ENCODE results near the gene TRAPPC1.

The TRAPPC1 gene

DNA sequence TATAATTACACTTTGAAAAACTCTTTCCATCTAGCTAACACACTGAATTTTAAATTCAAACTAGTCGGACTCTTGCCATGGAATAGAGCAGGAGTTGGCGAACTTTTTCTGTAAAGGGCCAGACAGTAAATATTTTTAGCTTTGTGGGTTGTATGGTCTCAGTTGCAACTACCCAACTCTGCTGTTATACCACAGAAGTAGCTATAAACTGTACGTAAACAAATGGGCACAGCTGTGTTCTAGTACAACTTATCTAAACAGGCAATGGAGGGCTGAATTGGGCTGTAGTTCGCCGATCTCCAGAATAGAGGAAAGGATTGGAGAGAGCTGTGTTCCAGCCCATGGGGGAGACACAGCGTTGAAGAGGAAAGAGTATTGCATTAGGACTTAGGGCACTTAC, 9.0 kb upstream of the TRAPPC1 start:
- no peak for DNase-seq (ENCODE audit: low spot score)

DNA sequence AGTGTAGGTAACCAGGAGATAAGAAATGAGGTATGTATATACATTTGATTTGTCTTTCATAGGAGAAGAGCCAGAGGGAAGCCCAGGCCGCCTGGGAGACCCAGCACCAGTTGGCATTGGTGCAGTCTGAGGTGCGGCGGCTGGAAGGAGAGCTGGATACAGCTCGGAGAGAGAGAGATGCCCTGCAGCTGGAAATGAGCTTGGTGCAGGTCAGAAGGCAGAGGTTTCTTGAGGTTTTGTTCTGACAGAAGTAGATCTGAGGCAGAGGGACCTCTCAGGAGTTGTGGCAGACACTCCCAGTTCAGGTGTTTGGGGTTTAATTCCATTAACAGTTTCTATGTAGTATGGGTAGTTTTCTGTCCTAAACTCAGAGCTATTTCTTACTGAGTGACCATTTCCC, 8.3 kb upstream of the TRAPPC1 start:
- DNase-seq (ENCODE audit: low spot score) = no peak

DNA sequence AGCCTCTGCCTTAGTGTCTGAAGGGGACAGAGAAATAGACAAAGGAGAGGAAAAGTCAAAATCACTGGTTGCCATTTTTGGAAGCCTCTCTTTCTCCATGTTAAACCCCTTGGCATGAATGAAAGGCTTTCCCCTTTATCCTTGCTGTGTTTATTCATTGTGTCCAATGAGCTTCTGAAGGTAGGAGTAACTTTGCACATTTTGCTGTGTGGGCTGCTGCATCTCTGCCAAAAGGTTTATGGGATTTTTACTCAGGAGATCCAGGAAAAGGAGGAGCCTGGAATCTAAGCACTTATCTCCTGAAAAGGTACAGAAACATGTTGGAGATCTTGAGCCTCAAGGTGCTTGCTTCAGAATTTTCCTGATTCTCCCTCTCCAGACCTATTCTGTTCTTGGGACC, 4.1 kb upstream of the TRAPPC1 start:
- no peak for DNase-seq (ENCODE audit: low spot score)

DNA sequence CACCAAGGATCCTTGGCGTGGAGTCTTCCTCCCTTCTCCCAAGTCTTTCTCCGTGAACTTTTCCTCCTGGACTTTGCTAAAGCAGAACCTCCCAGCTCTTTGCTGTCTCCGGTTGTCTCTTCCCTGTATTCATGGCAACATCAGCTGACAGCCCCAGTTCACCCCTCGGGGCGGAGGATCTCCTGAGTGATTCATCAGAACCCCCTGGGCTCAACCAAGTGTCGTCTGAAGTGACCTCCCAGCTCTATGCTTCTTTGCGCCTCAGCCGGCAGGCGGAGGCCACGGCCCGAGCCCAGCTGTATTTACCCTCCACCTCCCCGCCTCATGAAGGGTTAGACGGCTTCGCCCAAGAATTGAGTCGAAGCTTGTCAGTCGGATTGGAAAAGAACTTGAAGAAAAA, 1.2 kb upstream of the TRAPPC1 start:
- peak; percentile 74 for DNase-seq (ENCODE audit: low spot score)

DNA sequence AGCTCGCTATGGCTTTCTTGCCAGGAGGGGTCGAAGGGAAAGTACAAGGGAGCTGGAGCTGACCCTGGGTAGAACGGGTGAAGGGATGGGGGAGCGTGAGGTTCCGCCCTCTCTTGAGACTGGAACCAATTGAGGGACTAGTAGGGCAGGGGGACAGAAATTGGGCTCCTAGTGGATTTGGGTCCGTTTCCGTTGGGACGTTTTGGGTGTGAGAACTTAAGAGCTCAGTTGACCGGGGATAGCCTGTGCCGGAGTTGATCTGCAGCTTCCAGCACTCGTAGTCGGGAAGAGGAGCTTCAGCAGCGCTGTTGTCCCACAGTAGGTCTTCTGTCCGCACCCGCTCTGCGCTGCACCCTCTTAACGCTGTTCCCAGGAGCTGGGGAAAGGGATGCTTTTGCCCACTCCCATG, 741 bp upstream of the TRAPPC1 start:
- peak; percentile 13 for DNase-seq (ENCODE audit: low spot score)

DNA sequence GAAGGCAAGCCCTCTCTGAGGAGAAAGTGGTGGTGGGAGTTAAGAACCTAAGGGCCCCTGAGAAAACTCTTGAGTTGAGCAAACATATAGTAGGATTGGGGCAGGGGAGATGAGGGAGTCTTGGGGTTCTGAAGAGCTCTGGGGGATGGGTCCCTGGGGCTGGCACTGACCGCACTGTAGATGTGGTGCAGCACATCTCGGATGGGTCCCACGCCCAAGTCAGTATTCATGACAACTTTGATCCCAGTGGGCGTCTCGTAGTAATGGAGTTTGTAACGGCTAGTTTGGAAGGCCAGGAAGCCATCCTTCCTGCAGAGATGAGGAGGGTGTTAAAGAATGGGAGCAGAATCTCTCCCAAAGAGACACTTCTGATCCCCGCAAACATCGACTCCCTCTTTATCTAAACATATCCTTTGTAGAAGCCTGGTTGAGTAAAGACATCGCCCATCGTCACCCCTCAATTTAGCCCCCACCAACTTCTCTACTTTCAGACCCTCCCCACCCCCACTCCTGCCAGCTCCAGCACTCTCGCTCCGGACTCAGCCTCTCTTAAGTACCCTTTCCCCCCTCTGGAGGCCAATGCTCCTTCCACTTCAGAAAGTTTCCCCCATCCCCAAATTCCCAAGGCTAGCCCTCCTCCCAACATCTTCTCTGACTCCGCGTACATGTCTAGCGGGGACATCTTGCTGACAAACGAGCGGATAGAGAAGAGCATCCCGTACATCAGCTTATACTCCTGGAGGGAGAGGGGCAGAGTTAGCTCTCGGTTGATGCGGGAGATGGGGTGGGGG, 710 bp downstream of the TRAPPC1 start:
- DNase-seq (ENCODE audit: low spot score) = no peak

DNA sequence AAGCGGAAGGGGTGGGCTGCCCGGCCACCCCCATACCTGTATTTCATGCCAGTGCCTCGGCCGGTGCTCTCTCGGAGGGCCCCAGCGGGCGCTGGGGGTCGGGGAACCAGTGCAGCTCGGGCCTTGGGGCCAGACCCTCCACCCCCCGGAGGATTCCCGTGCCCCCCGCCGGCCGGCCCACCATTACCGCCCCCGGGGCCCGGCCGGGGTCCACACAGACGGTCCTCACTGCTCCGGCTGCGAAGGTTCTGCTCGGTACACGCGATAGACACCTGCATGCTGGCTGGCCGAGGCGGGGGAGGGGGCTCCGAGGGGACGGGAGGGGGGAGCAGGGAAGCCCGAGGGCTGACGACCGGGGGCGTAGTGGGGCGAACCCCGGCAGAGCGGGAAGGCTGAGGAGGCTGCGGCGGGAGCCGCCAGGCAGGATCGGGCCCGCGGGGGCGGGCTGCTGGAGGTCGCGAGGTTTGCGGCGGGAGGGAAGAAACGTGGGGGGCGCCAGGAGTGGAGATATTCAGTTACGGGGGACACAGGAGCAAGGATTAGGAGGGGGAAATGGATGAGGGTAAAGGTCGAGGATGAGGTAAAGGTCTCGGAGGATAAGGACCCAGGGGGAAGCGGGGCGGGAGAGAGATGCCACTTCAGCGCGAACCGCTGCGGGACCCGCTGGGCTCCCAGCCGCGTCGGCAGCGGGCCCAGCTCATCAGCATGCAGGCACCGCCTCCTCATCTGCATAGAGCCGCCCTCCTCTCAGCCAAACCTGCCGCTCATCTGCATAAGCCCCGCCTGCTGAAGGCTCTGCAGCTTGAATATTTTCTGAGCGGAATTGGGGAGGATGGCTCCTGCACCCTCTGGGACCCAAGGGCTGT, 2.4 kb downstream of the TRAPPC1 start, which contains the start of gene KCNAB3:
KCNAB3 (minus strand) TSS at position 699 of the 866 bp plus-strand sequence; CDS start at position 278, 421 bp downstream.
- no peak for DNase-seq (ENCODE audit: low spot score)

DNA sequence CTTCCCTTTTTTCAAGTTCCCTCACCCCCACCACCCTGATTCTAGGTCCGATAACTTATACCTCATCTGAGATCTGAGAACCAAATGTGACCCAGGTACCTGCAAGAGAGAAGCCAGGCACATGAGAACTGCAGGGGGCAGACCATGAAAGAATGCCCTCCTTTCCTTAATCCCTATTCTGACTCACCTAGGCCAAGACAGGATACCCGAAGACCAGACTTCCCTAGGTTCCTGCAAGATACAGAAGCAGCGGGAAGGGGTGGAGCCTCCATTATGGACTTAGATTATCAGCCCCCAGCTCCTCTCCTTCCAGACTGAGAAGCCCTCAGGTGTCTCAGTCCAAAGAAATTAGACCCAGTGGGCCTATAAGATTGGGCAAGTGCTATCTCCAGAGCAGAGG, 4.2 kb downstream of the TRAPPC1 start:
- DNase-seq (ENCODE audit: low spot score) = no peak

DNA sequence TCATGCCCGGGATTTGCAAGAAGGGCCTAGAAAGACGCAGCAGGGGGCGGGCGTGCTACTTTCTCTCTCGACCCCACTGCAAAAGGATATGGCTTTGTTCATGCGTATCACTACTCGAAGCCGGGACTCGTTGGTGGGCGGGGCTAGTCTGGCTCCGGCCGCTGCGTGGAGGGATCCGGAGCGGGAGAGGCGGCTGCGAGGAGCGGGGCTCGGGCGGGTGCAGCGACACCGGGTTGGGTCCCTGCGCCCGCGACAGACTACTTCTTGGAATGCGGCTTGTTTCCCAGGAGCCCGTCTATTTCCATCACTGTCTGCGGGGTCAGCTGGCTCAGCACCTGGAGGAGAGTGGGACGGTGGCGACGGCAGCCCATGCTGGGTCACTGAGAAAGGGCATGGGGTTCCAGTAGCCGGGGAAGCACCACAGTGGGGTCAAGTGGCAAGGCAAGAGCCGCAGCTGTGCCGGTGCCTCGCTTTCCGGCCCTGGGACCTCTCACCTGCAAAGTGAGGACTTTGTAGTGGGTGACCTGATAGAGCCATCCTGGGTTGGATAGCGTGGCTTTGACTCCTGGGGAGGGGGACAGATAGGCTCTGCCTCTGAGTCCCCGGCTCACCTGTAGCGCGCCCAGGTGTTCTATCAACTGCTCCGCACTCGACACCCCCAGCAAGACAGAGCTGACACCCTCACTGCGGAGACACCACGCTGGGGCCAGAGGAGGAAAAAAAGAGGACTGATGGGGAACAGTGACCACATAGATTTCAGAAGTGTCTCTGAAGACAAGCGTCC, 8.7 kb downstream of the TRAPPC1 start:
- peak; percentile 61 for DNase-seq (ENCODE audit: low spot score)

DNA sequence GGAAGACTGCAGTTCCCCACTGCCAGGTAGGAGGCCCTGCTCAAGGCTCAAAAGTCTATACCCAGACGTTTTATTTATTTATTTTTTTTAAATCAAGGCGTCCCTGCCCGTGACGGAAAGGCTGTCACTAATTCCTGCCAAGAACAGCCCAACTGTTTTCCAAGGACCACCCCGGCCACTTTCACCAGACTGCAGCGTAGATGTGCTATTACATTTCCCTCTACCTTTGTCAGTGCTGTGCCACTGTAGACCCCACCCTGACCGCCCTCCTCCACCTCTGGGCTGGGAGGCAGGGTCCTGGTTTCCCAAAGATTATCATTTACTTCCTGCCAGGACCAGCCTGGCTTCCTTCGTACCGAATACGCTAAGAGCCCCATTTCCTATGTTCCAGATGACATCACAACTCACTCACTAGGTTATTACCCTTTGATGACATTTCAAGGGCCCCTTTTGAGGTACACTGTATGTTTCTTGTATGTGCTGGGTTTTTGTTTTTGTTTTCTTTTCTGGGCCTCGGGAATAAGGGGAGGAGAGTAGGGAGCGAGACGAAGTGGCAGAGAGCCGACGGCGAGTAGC, 9.4 kb downstream of the TRAPPC1 start:
- no peak for DNase-seq (ENCODE audit: low spot score)

DNA sequence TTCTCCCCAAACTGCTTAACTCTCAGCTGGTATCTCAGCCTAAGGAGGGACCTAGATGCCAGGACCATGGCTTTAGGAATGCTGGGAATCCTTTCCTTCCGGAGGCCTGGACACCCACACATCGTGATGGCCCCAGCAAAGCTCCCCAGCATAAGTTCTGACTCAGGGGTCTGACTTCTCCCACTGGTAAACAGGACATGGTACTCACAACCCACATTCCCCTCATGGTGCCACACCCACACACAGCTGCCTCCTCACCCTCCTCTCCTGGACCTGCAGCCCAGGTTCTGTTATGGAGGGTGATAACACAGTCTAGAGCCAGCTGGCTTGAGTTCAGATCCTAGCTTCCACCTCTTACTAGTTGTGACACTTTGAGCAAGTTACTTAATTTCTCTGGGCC, 14.9 kb downstream of the TRAPPC1 start:
- DNase-seq (ENCODE audit: low spot score) = no peak

DNA sequence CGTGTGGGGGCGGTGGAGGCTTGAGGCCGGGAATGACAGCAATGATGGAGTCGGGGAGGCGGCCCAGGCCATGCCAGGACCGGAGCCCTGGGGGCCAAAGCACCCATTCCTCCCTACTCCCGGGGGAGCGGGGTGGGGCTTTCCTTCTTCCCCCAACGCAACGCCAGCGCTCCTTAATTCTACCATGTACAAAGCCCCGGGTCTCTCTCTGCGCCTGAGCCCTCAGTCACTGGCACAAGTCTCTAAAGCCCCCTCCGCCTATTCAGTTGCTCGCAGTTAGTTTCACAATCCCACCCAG, 15.4 kb downstream of the TRAPPC1 start:
- DNase-seq (ENCODE audit: low spot score) = no peak

DNA sequence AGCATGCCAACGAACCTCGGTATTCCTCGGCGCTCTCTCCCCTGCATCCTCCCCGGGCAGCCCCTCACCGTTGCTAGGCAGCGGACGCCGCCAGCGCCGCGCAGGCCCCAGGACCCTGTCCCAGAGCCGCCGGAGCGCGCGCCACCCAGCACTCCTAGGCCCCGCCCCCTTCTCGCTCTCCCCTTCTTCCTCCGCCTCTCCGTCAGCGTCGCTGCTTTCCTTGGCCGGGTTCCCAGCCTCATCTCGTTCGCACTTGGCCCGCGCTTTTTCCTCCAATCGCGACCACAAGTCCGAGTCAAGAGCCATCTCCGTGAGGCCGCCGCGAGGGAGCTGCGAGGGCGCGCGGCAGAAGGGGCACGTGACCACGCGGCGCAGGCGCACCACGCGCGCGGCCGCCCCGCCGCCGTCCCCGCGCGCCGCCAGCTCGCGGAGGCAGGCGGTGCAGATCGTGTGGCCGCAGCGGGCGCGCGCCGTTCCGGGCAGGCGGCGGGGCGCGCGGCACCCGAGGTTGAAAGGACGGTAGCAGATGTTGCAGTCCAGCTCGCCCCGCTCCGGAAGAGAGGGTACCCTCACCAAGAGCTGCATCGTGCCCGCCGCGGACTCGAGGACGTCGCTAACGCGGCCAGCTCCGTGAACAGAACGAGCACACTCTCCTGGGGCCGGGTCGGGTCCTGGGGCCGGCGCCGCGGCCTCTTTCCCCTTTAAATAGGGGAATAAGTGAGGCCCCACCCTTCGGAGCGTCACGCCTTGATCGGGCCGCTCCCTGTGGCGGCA, 15.9 kb downstream of the TRAPPC1 start, which contains the start of gene RNF227:
RNF227 (minus strand) TSS at position 679 of the 774 bp plus-strand sequence; CDS start at position 585, 94 bp downstream.
- peak; percentile 94 for DNase-seq (ENCODE audit: low spot score)

DNA sequence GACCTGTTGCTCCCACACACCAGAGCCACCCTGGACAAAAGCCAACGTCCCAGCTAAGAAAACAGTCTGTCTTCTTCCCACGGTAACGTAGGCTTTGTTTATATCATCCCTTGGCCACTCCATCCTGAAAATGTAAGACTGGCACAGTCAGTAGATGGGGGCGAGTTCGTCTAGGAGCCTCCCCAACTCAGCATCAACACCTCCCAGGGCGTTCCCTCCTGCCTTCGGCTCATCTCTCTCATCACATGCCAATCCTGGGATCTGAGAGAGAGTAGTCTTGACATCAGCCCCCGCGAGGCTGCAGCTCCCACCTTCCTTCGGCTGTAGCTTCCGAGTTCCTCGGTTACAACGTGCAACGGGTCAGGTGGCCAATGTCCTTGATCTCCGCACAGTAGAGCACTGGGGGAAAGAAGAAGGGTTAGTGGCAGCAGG, 16.6 kb downstream of the TRAPPC1 start:
- DNase-seq (ENCODE audit: low spot score) = no peak

DNA sequence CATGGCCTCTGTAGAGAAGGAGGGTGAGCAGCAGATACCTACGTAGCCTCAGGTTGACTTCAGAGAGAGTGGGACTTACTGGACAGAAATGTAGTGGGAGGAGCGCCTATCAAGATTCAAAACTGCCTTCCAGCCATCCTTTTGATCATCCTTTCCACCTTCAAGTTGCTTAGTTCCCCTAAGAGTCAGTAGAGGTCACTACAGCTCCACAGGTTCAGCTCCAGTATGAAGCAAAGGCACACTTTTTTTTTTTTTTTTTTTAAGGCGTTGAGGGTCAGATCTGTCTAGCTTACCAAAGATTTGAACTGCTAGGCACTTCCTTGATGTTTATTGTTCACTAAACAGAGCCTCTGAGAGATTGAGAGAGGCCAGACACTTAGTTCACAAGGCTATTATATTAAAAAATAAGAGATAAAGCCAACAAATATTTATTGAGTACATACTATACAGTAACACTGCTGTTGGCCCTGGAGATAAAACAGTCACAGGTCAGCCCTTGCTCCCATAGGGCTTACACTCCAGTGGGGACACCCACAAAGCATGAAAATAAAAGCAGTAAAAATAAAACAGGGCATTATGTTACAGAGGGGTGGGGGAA, 18.7 kb downstream of the TRAPPC1 start:
- peak; percentile 80 for DNase-seq (ENCODE audit: low spot score)

DNA sequence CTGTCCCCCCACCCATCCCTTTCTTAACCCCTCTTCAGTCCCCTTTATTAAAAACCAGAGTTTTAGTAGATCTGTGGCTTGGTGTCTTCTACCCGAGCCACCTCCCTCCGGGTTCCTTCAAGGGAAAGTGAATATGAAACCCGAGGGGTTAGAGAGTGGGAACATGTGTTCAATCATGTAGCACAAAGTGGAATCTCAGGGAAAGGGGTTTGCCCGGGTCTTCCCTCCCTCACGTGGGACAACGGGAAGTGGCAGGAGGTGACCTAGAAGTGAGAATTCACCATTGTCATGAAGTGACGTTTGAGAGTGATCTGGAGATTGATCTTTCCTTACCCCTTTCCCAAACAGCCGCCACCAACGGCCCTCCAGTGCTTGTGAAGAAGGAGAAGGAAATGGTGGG, 20.6 kb downstream of the TRAPPC1 start:
- no peak for DNase-seq (ENCODE audit: low spot score)

DNA sequence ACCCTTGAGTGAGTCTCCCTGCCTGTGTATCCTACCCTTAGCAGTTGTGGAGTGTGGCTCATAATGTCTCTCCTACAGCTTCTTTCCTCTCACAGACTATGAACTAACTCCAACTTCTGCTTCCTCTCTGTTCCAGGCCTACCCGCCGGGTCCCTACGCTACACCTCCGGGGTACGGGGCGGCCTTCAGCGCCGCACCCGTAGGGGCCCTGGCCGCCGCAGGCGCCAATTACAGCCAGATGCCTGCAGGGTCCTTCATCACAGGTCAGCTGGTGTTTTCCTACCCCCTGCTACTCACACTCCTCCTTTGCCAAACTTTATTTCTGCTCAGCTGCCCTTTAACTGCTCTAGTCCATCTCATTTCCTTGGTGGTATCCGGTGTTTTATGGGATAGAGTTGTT, 21.0 kb downstream of the TRAPPC1 start:
- no peak for DNase-seq (ENCODE audit: low spot score)

DNA sequence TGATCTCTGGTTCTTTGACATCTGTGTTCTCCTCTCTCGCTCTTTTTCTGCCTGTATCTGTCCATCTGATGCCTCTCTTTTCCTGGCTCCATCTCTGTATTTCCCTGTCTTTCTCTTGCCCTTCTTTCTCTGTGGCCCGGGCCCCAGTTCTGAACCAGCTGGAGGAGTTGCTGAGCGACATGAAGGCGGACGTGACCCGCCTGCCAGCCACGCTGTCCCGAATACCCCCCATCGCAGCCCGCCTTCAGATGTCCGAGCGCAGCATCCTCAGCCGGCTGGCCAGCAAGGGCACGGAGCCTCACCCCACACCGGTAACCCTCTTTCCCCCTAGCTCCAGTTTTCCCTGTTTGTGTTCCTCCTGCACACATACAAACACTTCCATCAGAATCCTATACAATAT, 21.5 kb downstream of the TRAPPC1 start:
- DNase-seq (ENCODE audit: low spot score) = no peak

DNA sequence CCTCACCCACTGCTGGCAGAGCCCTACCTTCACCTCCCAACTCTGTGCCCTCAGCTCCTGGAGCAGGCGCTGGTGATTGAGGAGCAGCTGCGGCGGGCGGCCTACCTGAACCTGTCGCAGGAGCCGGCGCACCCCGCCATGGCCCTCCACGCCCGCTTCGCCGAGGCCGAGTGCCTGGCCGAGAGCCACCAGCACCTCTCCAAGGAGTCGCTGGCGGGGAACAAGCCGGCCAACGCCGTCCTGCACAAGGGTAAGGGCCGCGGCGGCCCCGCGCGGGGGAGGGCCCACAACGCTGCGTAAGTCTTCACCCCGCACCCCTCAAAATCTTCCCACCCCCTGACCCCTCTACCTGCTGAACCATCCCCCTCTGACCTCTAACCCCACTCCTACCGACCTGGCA, 22.7 kb downstream of the TRAPPC1 start:
- no peak for DNase-seq (ENCODE audit: low spot score)

DNA sequence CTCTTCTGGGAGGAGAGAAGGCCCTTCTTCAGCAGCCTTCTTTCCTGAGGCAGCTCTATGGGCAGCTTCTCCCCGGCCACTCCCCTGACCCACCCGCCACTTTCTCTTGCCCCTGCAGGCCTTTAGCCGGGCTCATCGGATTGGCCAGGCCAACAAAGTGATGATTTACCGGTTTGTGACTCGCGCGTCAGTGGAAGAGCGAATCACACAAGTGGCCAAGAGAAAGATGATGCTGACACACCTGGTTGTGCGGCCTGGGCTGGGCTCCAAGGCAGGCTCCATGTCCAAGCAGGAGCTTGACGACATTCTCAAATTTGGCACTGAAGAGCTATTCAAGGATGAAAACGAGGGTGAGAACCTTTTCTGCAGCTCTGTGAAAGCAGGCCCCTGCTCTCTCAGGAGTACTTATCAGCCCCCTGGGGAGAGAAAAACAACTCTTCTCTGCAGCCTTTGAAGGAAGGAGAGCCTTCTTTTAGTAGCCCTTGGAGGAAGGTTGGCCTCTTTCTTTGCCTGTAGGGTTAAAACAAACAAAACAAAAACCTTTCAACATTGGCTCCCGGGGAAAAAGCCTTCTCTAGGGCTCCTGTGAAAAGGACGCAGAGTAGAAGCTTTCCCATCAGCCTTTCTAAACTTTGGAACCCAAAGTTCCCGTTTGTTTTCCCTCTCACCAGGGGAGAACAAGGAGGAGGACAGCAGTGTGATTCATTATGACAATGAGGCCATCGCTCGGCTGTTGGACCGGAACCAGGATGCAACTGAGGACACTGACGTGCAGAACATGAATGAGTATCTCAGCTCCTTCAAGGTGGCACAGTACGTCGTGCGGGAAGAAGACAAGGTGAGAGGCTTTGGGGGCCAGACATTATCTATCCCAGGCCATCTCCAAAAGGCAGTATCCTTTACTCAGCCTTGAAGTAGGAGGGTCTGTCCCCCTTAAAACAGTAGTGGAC, 28.3 kb downstream of the TRAPPC1 start:
- DNase-seq (ENCODE audit: low spot score) = no peak
